PC-9 (cell line): ENCODE data around the gene AQP12A. TPM values are rescaled to one million over a fixed set of nuclear protein-coding genes. Genes with fewer than 3 reads are reported as not detected.
"Not testable (repeated sequence)": the region's sequence is repeated elsewhere in the genome, so short reads cannot be mapped to it uniquely, and the experiment has no call there.

Experiments
- BruUV-seq: library from RNA; stranded (reverse); fragments of 400-500 nt; replicated peaks from 2 replicates; lab custom pipeline; 2021; lab: Mats Ljungman, UMichigan
- CTCF ChIA-PET: fragments of 300-600 bp; sonication (Branson Sonifier 250); formaldehyde crosslinking; loops from one replicate; lab custom pipeline; 2022; ENCODE audit warnings: antibody characterized with exemption; lab: Charles Lee
- POLR2A ChIA-PET: fragments of 300-600 bp; sonication (Branson Sonifier 250); formaldehyde crosslinking; loops from one replicate; lab custom pipeline; 2022; ENCODE audit warnings: antibody characterized with exemption; ENCODE audit not compliant: unreplicated experiment; lab: Charles Lee
- DNase-seq, 2 experiments: peaks; one replicate each; pipeline versions ENCODE4 v3.0.0 to v3.0.0-alpha.2; 2015 to 2022; ENCODE audit warnings: mixed read lengths in 1 of 2
- H2AFZ ChIP-seq: fragments of 200-600 bp; sonication (generic); 2 replicates; pipeline ENCODE4 v1.8.1; 2017; ENCODE audit warnings: antibody characterized with exemption
- H3F3A ChIP-seq: fragments of 200-600 bp; sonication (generic); 2 replicates; pipeline ENCODE4 v1.8.1; 2017; ENCODE audit warnings: antibody characterized with exemption, mild to moderate bottlenecking, low read depth; ENCODE audit not compliant: insufficient read depth
- H3K27ac ChIP-seq: fragments of 200-600 bp; sonication (generic); 2 replicates; pipeline ENCODE4 v1.6.1; 2016; ENCODE audit warnings: mixed run types
- H3K27me3 ChIP-seq: fragments of 200-600 bp; sonication (generic); 2 replicates; pipeline ENCODE4 v1.6.1; 2016; ENCODE audit warnings: low read depth, mixed run types; ENCODE audit not compliant: insufficient read depth
- H3K36me3 ChIP-seq: fragments of 200-600 bp; sonication (generic); 2 replicates; pipeline ENCODE4 v1.6.1; 2016; ENCODE audit warnings: low read depth, mixed run types
- H3K4me1 ChIP-seq: fragments of 200-600 bp; sonication (generic); replicated peaks from 2 replicates; pipeline ENCODE4 v1.6.1; 2016; ENCODE audit warnings: mixed run types; ENCODE audit not compliant: insufficient read depth
- H3K4me2 ChIP-seq: fragments of 200-600 bp; sonication (generic); 2 replicates; pipeline ENCODE4 v1.6.1; 2017; ENCODE audit warnings: mixed run types
- H3K4me3 ChIP-seq: fragments of 200-600 bp; sonication (generic); 2 replicates; pipeline ENCODE4 v1.6.1; 2016; ENCODE audit warnings: mixed run types
- H3K79me2 ChIP-seq: fragments of 200-600 bp; sonication (generic); 2 replicates; pipeline ENCODE4 v1.6.1; 2017; ENCODE audit warnings: low read depth, mixed run types
- H3K9me2 ChIP-seq: fragments of 200-600 bp; sonication (generic); 2 replicates; pipeline ENCODE4 v1.8.1; 2017; ENCODE audit warnings: mild to moderate bottlenecking; ENCODE audit not compliant: insufficient read depth
- H3K9me3 ChIP-seq: fragments of 200-600 bp; sonication (generic); 2 replicates; pipeline ENCODE4 v1.8.1; 2016; ENCODE audit warnings: low read depth; ENCODE audit not compliant: insufficient read depth
- H4K20me1 ChIP-seq: fragments of 200-600 bp; sonication (generic); 2 replicates; pipeline ENCODE4 v1.8.1; 2017; ENCODE audit not compliant: insufficient read depth
- EZH2 ChIP-seq: fragments of 200-600 bp; sonication (generic); IDR thresholded peaks from 2 replicates; pipeline ENCODE4 v1.8.0; 2017; ENCODE audit warnings: antibody characterized with exemption, low read depth
- intact Hi-C: fragments of 100-400 bp; cut with micrococcal nuclease; formaldehyde crosslinking; loops from one replicate; pipeline ENCODE4 v1.10.0; 2022; ENCODE audit not compliant: unreplicated experiment
- total RNA-seq: library from RNA; stranded (reverse); gene quantifications from 2 replicates; pipeline ENCODE4 v1.2.3, GENCODE V29; 2021
- TF ChIP-seq, protein P1 (sequence below): fragments of 200-600 bp; sonication (generic); conservative IDR thresholded peaks from 2 replicates; pipeline ENCODE4 v1.6.1; 2017; ENCODE audit warnings: mixed run types, antibody characterized with exemption, mild to moderate bottlenecking, moderate library complexity

Gene AQP12A
- total RNA-seq, 1 experiment from 2014 or later, result not detected

- H3K36me3 ChIP-seq, result no peaks in the 10 kb centered on the region
- H3K4me1 ChIP-seq, result no peaks in the 10 kb centered on the region
- intact Hi-C loops, result no loop called here
- H4K20me1 ChIP-seq, result peaks cover 5% of the 10 kb centered on the region; the same call in 1 of the 2 replicates
- TF ChIP-seq, protein P1, sequence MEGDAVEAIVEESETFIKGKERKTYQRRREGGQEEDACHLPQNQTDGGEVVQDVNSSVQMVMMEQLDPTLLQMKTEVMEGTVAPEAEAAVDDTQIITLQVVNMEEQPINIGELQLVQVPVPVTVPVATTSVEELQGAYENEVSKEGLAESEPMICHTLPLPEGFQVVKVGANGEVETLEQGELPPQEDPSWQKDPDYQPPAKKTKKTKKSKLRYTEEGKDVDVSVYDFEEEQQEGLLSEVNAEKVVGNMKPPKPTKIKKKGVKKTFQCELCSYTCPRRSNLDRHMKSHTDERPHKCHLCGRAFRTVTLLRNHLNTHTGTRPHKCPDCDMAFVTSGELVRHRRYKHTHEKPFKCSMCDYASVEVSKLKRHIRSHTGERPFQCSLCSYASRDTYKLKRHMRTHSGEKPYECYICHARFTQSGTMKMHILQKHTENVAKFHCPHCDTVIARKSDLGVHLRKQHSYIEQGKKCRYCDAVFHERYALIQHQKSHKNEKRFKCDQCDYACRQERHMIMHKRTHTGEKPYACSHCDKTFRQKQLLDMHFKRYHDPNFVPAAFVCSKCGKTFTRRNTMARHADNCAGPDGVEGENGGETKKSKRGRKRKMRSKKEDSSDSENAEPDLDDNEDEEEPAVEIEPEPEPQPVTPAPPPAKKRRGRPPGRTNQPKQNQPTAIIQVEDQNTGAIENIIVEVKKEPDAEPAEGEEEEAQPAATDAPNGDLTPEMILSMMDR, result no peak
- TF ChIP-seq EZH2, result no peak
- no peak overlapping the region for H3K4me2 ChIP-seq
- no peaks in the 10 kb centered on the region for H3K9me3 ChIP-seq
- H3K27me3 ChIP-seq, result peaks cover 97% of the 10 kb centered on the region
- H3K79me2 ChIP-seq, result no peaks in the 10 kb centered on the region
- no peak overlapping the region for H2AFZ ChIP-seq
- ChIA-PET POLR2A (no interaction called here), CTCF (no interaction called here)
- H3K27ac ChIP-seq, result no peak overlapping the region
- BruUV-seq, result no TSS peak
- no peaks in the 10 kb centered on the region for H3K9me2 ChIP-seq
- no peak overlapping the region for H3K4me3 ChIP-seq
- DNase-seq, result no peak
- H3F3A ChIP-seq, result no peaks in the 10 kb centered on the region
Measured at GRCh38 chr2:240650254-240650965, 41.3 kb upstream of the AQP12A start.

GRCh38 chr2:240651185-240651584 is 40.5 kb upstream of the AQP12A start:
- Histone ChIP-seq H3F3A (no peaks in the 10 kb centered on the region), H4K20me1 (peaks cover 5% of the 10 kb centered on the region; the same call in 1 of the 2 replicates), H3K4me2 (no peak overlapping the region), H3K36me3 (no peaks in the 10 kb centered on the region), H3K9me2 (no peaks in the 10 kb centered on the region), H3K4me3 (no peak overlapping the region), H3K4me1 (no peaks in the 10 kb centered on the region), H3K79me2 (no peaks in the 10 kb centered on the region), H3K27me3 (peaks cover 97% of the 10 kb centered on the region), H2AFZ (no peak overlapping the region), H3K27ac (no peak overlapping the region), H3K9me3 (no peaks in the 10 kb centered on the region)
- no peak for TF ChIP-seq EZH2
- TF ChIP-seq, protein P1, result no peak
- ChIA-PET POLR2A (no interaction called here), CTCF (no interaction called here)
- intact Hi-C loops, result no loop called here
- no TSS peak for BruUV-seq
- no peak for DNase-seq

DNA sequence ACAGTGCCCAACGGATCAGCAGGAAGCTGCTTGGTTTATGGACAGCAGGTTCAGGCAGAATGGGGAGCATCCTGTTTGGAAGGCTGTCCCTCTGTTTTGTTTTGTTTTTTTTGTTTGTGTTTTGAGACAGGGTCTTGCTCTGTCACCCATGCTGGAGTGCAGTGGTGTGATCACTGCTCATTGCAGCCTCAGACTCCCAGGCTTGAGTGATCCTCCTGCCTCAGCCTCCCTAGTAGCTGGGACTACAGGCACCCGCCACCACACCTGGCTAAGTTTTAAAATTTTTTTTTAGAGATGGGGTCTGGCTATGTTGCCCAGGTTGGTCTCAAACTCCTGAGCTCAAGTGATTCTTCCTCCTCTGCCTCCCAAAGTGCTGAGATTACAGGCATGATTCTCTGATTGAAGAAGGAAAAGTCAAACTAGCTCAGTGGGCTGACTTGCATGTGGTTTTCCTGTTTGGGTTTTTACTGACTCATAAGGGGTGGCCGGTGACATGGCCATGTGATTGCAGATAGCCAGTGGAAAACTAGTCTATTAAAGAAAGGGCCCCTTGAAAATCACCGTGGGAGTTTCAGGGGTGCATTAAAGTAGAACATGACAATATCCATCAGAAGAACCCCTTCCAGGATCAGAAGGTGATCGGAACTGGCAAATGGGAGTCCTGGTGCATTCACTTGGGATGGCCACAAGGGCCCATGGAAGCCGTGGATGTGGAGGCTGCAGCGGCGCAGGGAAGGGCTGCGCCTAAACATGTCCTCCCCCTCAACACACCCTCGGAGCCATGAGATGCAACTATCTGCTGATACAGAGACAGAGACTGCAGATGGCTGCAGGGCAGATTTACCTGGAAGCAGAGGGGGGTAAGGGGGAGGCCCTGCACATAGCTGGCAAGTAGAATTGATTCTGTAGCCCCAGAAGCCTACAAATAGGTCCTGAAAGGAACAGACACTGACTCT is 35.5 kb upstream of the AQP12A start:
- Histone ChIP-seq H3K79me2 (no peaks in the 10 kb centered on the region), H3K4me1 (no peaks in the 10 kb centered on the region), H3K27me3 (peaks cover 95% of the 10 kb centered on the region), H3K27ac (no peak overlapping the region), H3F3A (no peaks in the 10 kb centered on the region), H3K36me3 (no peaks in the 10 kb centered on the region), H2AFZ (no peak overlapping the region), H4K20me1 (no peaks in the 10 kb centered on the region), H3K4me3 (no peak overlapping the region), H3K4me2 (no peak overlapping the region), H3K9me3 (no peaks in the 10 kb centered on the region; the same call in 1 of the 2 replicates), H3K9me2 (no peaks in the 10 kb centered on the region)
- BruUV-seq, result no TSS peak
- no peak for DNase-seq
- POLR2A ChIA-PET, result no interaction called here
- intact Hi-C loops, result no loop called here
- TF ChIP-seq, protein P1, result no peak
- no peak for TF ChIP-seq EZH2
- CTCF ChIA-PET, result no interaction called here

DNA sequence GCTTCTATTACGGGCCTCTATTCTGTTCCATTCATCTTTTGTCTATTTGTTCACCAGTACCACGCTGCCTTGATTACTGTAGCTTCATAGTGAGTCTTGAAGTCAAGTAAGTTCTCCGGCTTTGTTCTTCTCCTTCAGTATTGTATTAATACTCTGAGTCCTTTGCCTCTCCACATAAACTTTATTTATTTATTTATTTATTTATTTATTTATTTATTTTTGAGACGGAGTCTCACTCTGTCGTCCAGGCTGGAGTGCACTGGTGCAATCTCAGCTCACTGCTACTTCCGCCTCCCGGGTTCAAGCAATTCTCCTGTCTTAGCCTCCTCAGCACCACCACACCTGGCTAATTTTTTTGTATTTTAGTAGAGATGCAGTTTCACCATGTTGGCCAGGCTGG is 31.8 kb upstream of the AQP12A start:
- peaks cover 95% of the 10 kb centered on the region for H3K27me3 ChIP-seq
- H3K27ac ChIP-seq, intact Hi-C loops, H2AFZ ChIP-seq, POLR2A ChIA-PET, H3F3A ChIP-seq, CTCF ChIA-PET, H3K36me3 ChIP-seq, H3K79me2 ChIP-seq, H3K4me3 ChIP-seq, DNase-seq, BruUV-seq, H3K9me2 ChIP-seq, H3K4me1 ChIP-seq, H3K9me3 ChIP-seq, H4K20me1 ChIP-seq, H3K4me2 ChIP-seq: not testable (repeated sequence)
